Ascending aorta (tissue), 2 donors: ENCODE measurements around the gene OR6S1. TPM values are rescaled to one million over a fixed set of nuclear protein-coding genes. Genes with fewer than 3 reads are reported as not detected.
"Not testable (repeated sequence)": the region's sequence is repeated elsewhere in the genome, so short reads cannot be mapped to it uniquely, and the experiment has no call there.

Experiments used
- DNase-seq, 2 donors: peaks; one replicate each; pipeline ENCODE4 v3.0.0-alpha.2; 2019; ENCODE audit warnings: low spot score in 2 of 2
- H3K27ac ChIP-seq, 2 donors: fragments of 200-600 bp; sonication (generic); one replicate each; pipeline ENCODE4 v1.5.1; 2016 to 2017; ENCODE audit warnings: mild to moderate bottlenecking in 1 of 2
- H3K27me3 ChIP-seq: fragments of 200-600 bp; sonication (generic); one replicate; pipeline ENCODE4 v1.5.1; 2017
- H3K36me3 ChIP-seq, 2 donors: fragments of 200-600 bp; sonication (generic); one replicate each; pipeline ENCODE4 v1.5.1; 2016
- H3K4me1 ChIP-seq, 2 donors: fragments of 200-600 bp; sonication (generic); one replicate each; pipeline ENCODE4 v1.5.1; 2016 to 2017; ENCODE audit warnings: mild to moderate bottlenecking in 1 of 2
- H3K4me3 ChIP-seq, 2 donors: fragments of 200-600 bp; sonication (generic); one replicate each; pipeline ENCODE4 v1.5.1; 2016 to 2017; ENCODE audit warnings: mild to moderate bottlenecking in 1 of 2
- H3K9me3 ChIP-seq, 2 donors: fragments of 200-600 bp; sonication (generic); one replicate each; pipeline ENCODE4 v1.5.1; 2016
- CTCF ChIP-seq, 3 experiments: fragments of 200-600 bp in 2 of 3; fragments of 450-650 bp in 1 of 3; sonication (generic) in 2 of 3; IDR thresholded peaks; one replicate each; pipeline ENCODE4 v1.5.1; 2016 to 2019; ENCODE audit warnings: antibody characterized with exemption in 3 of 3, mild to moderate bottlenecking in 1 of 3, moderate library complexity in 1 of 3
- intact Hi-C: fragments of 100-400 bp; cut with DNase I; formaldehyde crosslinking; loops from one replicate; pipeline ENCODE4 v1.15.1; 2023
- total RNA-seq: library from RNA; depleted of rRNA; stranded (reverse); fragments of >200 nt; gene quantifications from one replicate; pipeline ENCODE4 v1.1.0, GENCODE V29; 2016

Gene OR6S1
- total RNA-seq, 1 donor from 2014 or later: not detected

GRCh38 chr14:20645481-20645880 lies 4.0 kb upstream of the OR6S1 start:
- Histone ChIP-seq H3K4me1 (no peaks in the 10 kb centered on the region), H3K27me3 (no peaks in the 10 kb centered on the region), H3K9me3 (no peaks in the 10 kb centered on the region), H3K36me3 (no peaks in the 10 kb centered on the region), H3K27ac (no peak overlapping the region), H3K4me3 (no peak overlapping the region)
- no peak for TF ChIP-seq CTCF (IDR thresholded peaks at IDR 0.05)
- intact Hi-C loops: no loop called here
- DNase-seq: no peak

DNA sequence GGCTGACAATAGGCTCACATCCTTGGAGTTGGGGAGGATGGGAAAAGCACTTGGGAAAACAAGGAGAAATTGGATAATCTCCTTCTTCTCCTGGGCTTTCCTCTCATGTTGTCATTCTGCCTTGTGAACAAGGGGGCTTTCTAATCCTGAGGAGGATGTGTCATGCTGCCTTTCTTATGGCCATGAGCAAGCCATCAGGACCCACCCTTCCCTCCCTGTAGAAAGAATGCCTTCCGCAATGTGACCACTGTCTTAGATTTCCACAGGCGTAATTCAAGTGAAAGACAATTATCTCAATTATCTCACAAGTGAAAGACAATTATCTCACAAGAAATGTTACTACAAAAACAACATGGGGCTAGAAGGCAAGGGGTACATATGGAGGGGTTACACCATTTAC lies 3.0 kb upstream of the OR6S1 start:
- intact Hi-C loops: no loop called here
- DNase-seq: no peak
- H3K27ac ChIP-seq: no peak overlapping the region
- no peaks in the 10 kb centered on the region for H3K9me3 ChIP-seq
- TF ChIP-seq CTCF (IDR thresholded peaks at IDR 0.05): no peak
- H3K4me3 ChIP-seq: no peak overlapping the region
- H3K4me1 ChIP-seq: no peaks in the 10 kb centered on the region
- H3K27me3 ChIP-seq: no peaks in the 10 kb centered on the region
- H3K36me3 ChIP-seq: no peaks in the 10 kb centered on the region

DNA sequence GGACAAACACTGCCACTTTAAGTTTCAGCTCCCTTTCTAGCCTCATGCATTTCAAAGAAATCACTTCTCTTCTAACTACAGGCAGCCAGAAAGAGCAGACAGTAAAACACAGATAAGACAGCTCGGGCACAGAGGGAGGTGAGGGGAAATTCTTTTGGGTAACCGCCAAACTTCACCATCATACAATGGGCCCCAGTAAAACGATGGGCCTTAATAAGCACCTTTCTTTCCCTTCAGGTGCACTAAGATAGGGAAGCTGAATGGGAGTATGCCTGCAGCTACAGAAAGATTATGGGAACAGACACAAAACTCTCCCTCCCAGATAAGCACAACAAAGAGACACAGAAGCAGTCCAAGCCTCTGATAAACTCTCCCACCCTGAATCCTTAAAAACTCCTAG lies 1.3 kb upstream of the OR6S1 start:
- intact Hi-C loops, H3K4me1 ChIP-seq, H3K27ac ChIP-seq, DNase-seq, H3K27me3 ChIP-seq, H3K4me3 ChIP-seq, H3K9me3 ChIP-seq, H3K36me3 ChIP-seq: not testable (repeated sequence)

- Histone ChIP-seq H3K27me3 (no peaks in the 10 kb centered on the region), H3K27ac (no peak overlapping the region), H3K4me3 (no peak overlapping the region)
These were observed 691 bp upstream of the OR6S1 start for GRCh38 chr14:20642182-20642581.

GRCh38 chr14:20632831-20633691 lies 8.4 kb downstream of the OR6S1 start:
- H3K9me3 ChIP-seq: no peaks in the 10 kb centered on the region
- H3K4me3 ChIP-seq: peak overlapping the region; percentile 36 to 58
- peak overlapping the region in 1 of 2 donors; percentile 44 for H3K27ac ChIP-seq
- DNase-seq: no peak
- H3K36me3 ChIP-seq: no peaks in the 10 kb centered on the region
- no peak for TF ChIP-seq CTCF (IDR thresholded peaks at IDR 0.05)
- H3K4me1 ChIP-seq: peaks cover 4 to 12% of the 10 kb centered on the region in 2 donors
- intact Hi-C loops: loop anchor here (1.0 to 5.0 kb wide), 3 partner anchors 20 to 339 kb away; no protein-coding TSS in a partner anchor
- H3K27me3 ChIP-seq: no peaks in the 10 kb centered on the region

More at GRCh38 chr14:20642182-20642581, 691 bp upstream of the OR6S1 start:
- TF ChIP-seq CTCF (IDR thresholded peaks at IDR 0.05): no peak
- H3K4me1 ChIP-seq: no peaks in the 10 kb centered on the region
- H3K36me3 ChIP-seq: no peaks in the 10 kb centered on the region
- no peak for DNase-seq
- intact Hi-C loops: no loop called here
- H3K9me3 ChIP-seq: no peaks in the 10 kb centered on the region

GRCh38 chr14:20632448-20632830 lies 9.1 kb downstream of the OR6S1 start:
- no peak for DNase-seq
- Histone ChIP-seq H3K9me3 (no peaks in the 10 kb centered on the region), H3K27me3 (no peaks in the 10 kb centered on the region), H3K36me3 (no peaks in the 10 kb centered on the region), H3K27ac (no peak overlapping the region), H3K4me3 (peak overlapping the region; percentile 36 to 58), H3K4me1 (peaks cover 4 to 12% of the 10 kb centered on the region in 2 donors)
- TF ChIP-seq CTCF (IDR thresholded peaks at IDR 0.05): no peak
- intact Hi-C loops: loop anchor here (1.0 to 5.0 kb wide), 3 partner anchors 19 to 340 kb away; no protein-coding TSS in a partner anchor
